T-helper 1 cell treated with Interleukin-12 subunit alpha and Interleukin-12 subunit beta and Interleukin-4 antibody, amounts not matched to agents 30 ng/mL and 1 ng/mL, for 36 hours (primary cell): ENCODE data around the gene GZF1. TPM values are rescaled to one million over a fixed set of nuclear protein-coding genes. Genes with fewer than 3 reads are reported as not detected.
"Not testable (repeated sequence)": the region's sequence is repeated elsewhere in the genome, so short reads cannot be mapped to it uniquely, and the experiment has no call there.

Experiments
- intact Hi-C: fragments of 100-400 bp; cut with micrococcal nuclease; formaldehyde crosslinking; loops from one replicate; pipeline ENCODE4 v1.15.1; 2024
- total RNA-seq: library from RNA; stranded (reverse); gene quantifications from 2 replicates; pipeline ENCODE4 v1.2.3, GENCODE V29; 2022

The GZF1 gene
- total RNA-seq, 1 donor from 2014 or later = 17.9 TPM

- intact Hi-C loops = loop anchor here (5.0 kb wide), 1 partner anchor 292 kb away; no protein-coding TSS in a partner anchor
Measured at GRCh38 chr20:23344336-23344735, 17.6 kb upstream of the GZF1 start.

- intact Hi-C loops = no loop called here
Measured at GRCh38 chr20:23346002-23346401, 16.0 kb upstream of the GZF1 start.

- intact Hi-C loops = no loop called here
Measured at GRCh38 chr20:23347791-23348190, 14.2 kb upstream of the GZF1 start.

- intact Hi-C loops = not testable (repeated sequence)
Measured at GRCh38 chr20:23348510-23348909, 13.5 kb upstream of the GZF1 start.

GRCh38 chr20:23349338-23350195, 12.4 kb upstream of the GZF1 start:
- intact Hi-C loops = loop anchor here (1.0 to 2.0 kb wide), 11 partner anchors 9 to 1599 kb away; partner anchors contain the start of genes CD93, CST7, GZF1 and NAPB

GRCh38 chr20:23350196-23350903, 11.6 kb upstream of the GZF1 start, which contains the start of gene NXT1:
Gene NXT1 (plus strand): TSS chr20:23350791. CDS start chr20:23354042, 3,251 bp downstream.
- intact Hi-C loops = loop anchor here (1.0 to 2.0 kb wide), 7 partner anchors 8 to 1598 kb away; partner anchors contain the start of genes CST7, GZF1 and NAPB

- intact Hi-C loops = loop anchor here (1.0 to 2.0 kb wide), 7 partner anchors 7 to 1598 kb away; partner anchors contain the start of genes CST7, GZF1 and NAPB
Measured at GRCh38 chr20:23350904-23351838, 10.8 kb upstream of the GZF1 start.

GRCh38 chr20:23356203-23356602, 5.8 kb upstream of the GZF1 start:
- intact Hi-C loops = loop anchor here (5.0 kb wide), 1 partner anchor 1701 kb away; the partner anchor contains the start of gene ACSS1

- intact Hi-C loops = loop anchor here (1.0 to 5.0 kb wide), 5 partner anchors 8 to 1699 kb away; partner anchors contain the start of genes ACSS1, APMAP, CST7 and NAPB
Measured at GRCh38 chr20:23357767-23358562, 4.0 kb upstream of the GZF1 start.

GRCh38 chr20:23358563-23358906, 3.4 kb upstream of the GZF1 start:
- intact Hi-C loops = loop anchor here (1.0 to 5.0 kb wide), 5 partner anchors 8 to 1699 kb away; partner anchors contain the start of genes ACSS1, APMAP, CST7 and NAPB

GRCh38 chr20:23358923-23359593, 2.9 kb upstream of the GZF1 start:
- intact Hi-C loops = loop anchor here (1.0 to 5.0 kb wide), 5 partner anchors 9 to 1698 kb away; partner anchors contain the start of genes ACSS1, APMAP, CST7 and NAPB

- intact Hi-C loops = loop anchor here (5.0 kb wide), 1 partner anchor 667 kb away; no protein-coding TSS in a partner anchor
Measured at GRCh38 chr20:23360531-23360930, 1.5 kb upstream of the GZF1 start.

GRCh38 chr20:23361119-23361475, 885 bp upstream of the GZF1 start:
- intact Hi-C loops = loop anchor here (5.0 kb wide), 1 partner anchor 666 kb away; no protein-coding TSS in a partner anchor

GRCh38 chr20:23362392-23363256, 642 bp downstream of the GZF1 start:
- intact Hi-C loops = loop anchor here (1.0 to 5.0 kb wide), 5 partner anchors 12 to 665 kb away; partner anchors contain the start of genes NAPB and NXT1

GRCh38 chr20:23363257-23363649, 1.3 kb downstream of the GZF1 start:
- intact Hi-C loops = loop anchor here (2.0 to 5.0 kb wide), 2 partner anchors 36 to 664 kb away; no protein-coding TSS in a partner anchor

GRCh38 chr20:23365390-23366165, 3.6 kb downstream of the GZF1 start:
- intact Hi-C loops = no loop called here

GRCh38 chr20:23366384-23366783, 4.4 kb downstream of the GZF1 start:
- intact Hi-C loops = no loop called here
